Hepatocyte (in vitro differentiated cells): ENCODE results near the gene ADAM12. TPM values are rescaled to one million over a fixed set of nuclear protein-coding genes. Genes with fewer than 3 reads are reported as not detected.
A peak's percentile ranks its signal among the peaks of the same experiment; 100 is the strongest.

Source experiments
- DNase-seq: peaks from one replicate; pipeline ENCODE4 v3.0.0-alpha.2; 2016; ENCODE audit warnings: low spot score
- H2AFZ ChIP-seq: fragments of 200-600 bp; sonication (generic); 2 replicates; pipeline ENCODE4 v1.6.0; 2016; ENCODE audit warnings: antibody characterized with exemption, mild to moderate bottlenecking
- H3K27ac ChIP-seq: fragments of 200-600 bp; sonication (generic); 2 replicates; pipeline ENCODE4 v1.5.1; 2016; ENCODE audit warnings: mild to moderate bottlenecking
- H3K27me3 ChIP-seq: fragments of 200-600 bp; sonication (generic); 2 replicates; pipeline ENCODE4 v1.6.1; 2016
- H3K36me3 ChIP-seq: fragments of 200-600 bp; sonication (generic); replicated peaks from 2 replicates; pipeline ENCODE4 v1.5.1; 2016; ENCODE audit warnings: low read depth; ENCODE audit not compliant: insufficient read depth
- H3K4me1 ChIP-seq: fragments of 200-600 bp; sonication (generic); 2 replicates; pipeline ENCODE4 v1.5.1; 2016; ENCODE audit warnings: mild to moderate bottlenecking, moderate library complexity; ENCODE audit not compliant: insufficient read depth
- H3K4me2 ChIP-seq: fragments of 200-600 bp; sonication (generic); 2 replicates; pipeline ENCODE4 v1.6.0; 2016
- H3K4me3 ChIP-seq: fragments of 200-600 bp; sonication (generic); 2 replicates; pipeline ENCODE4 v1.5.1; 2016; ENCODE audit warnings: mild to moderate bottlenecking
- H3K79me2 ChIP-seq: fragments of 200-600 bp; sonication (generic); 2 replicates; pipeline ENCODE4 v1.6.0; 2017; ENCODE audit warnings: mild to moderate bottlenecking
- H3K9me2 ChIP-seq: fragments of 200-600 bp; sonication (generic); replicated peaks from 2 replicates; pipeline ENCODE4 v1.6.0; 2017; ENCODE audit warnings: mild to moderate bottlenecking; ENCODE audit not compliant: insufficient read depth
- H3K9me3 ChIP-seq: fragments of 200-600 bp; sonication (generic); 2 replicates; pipeline ENCODE4 v1.5.1; 2016; ENCODE audit warnings: low read depth, mild to moderate bottlenecking
- H4K20me1 ChIP-seq: fragments of 200-600 bp; sonication (generic); 2 replicates; pipeline ENCODE4 v1.6.0; 2016; ENCODE audit warnings: mild to moderate bottlenecking; ENCODE audit not compliant: insufficient read depth, poor library complexity, severe bottlenecking
- CTCF ChIP-seq: fragments of 200-600 bp; sonication (generic); IDR thresholded peaks from 2 replicates; pipeline ENCODE4 v1.5.1; 2016; ENCODE audit warnings: antibody characterized with exemption, mild to moderate bottlenecking; ENCODE audit not compliant: poor library complexity
- EZH2 ChIP-seq: fragments of 200-600 bp; sonication (generic); IDR thresholded peaks from 2 replicates; pipeline ENCODE4 v1.6.1; 2016; ENCODE audit warnings: antibody characterized with exemption, mild to moderate bottlenecking, borderline replicate concordance
- EZH2phosphoT487 ChIP-seq: fragments of 200-600 bp; sonication (generic); IDR thresholded peaks from one replicate; pipeline ENCODE4 v1.6.1; 2018; ENCODE audit warnings: antibody characterized with exemption, mild to moderate bottlenecking, low read depth, moderate library complexity; ENCODE audit not compliant: unreplicated experiment, severe bottlenecking
- WGBS: methylation state at CpG from one replicate; pipeline ENCODE4 v1.1.6; 2016; ENCODE audit warnings: low lambda C conversion rate; ENCODE audit errors: missing lambda C conversion rate; 5-methylcytosine and 5-hydroxymethylcytosine counted together
- polyA plus RNA-seq: library from polyadenylated mRNA; unstranded; fragments of >200 nt; fragmentation: Nextera tagmentation; extraction: Ambion mirVana; gene quantifications from 2 replicates; pipeline ENCODE4 v1.2.1, GENCODE V29; 2016
- total RNA-seq: library from RNA; depleted of rRNA; stranded (reverse); fragments of >200 nt; gene quantifications from 2 replicates; pipeline ENCODE4 v1.2.3, GENCODE V29; 2014

ADAM12 gene
- total and polyA plus RNA-seq, 2 experiments from 2014 or later: 4.9 to 11.3 TPM

- no peak for DNase-seq
- WGBS: 93% methylated on average over 1 of the region's 1 CpG
Observed at GRCh38 chr10:126251778-126252407, 136.4 kb downstream of the ADAM12 start.

GRCh38 chr10:126250527-126251310 lies 137.6 kb downstream of the ADAM12 start:
- H3K4me2 ChIP-seq: no peak overlapping the region
- H3K27me3 ChIP-seq: no peaks in the 10 kb centered on the region

More at GRCh38 chr10:126251778-126252407, 136.4 kb downstream of the ADAM12 start:
- H3K27me3 ChIP-seq: no peaks in the 10 kb centered on the region
- peaks cover 5% of the 10 kb centered on the region for H3K4me1 ChIP-seq
- H2AFZ ChIP-seq: no peak overlapping the region
- H4K20me1 ChIP-seq: no peaks in the 10 kb centered on the region
- H3K9me2 ChIP-seq: no peaks in the 10 kb centered on the region
- no peak overlapping the region for H3K4me2 ChIP-seq
- no peak for TF ChIP-seq EZH2
- no peak for TF ChIP-seq EZH2phosphoT487
- TF ChIP-seq CTCF: no peak
- no peaks in the 10 kb centered on the region for H3K79me2 ChIP-seq
- H3K36me3 ChIP-seq: no peaks in the 10 kb centered on the region
- H3K27ac ChIP-seq: no peak overlapping the region
- no peak overlapping the region for H3K4me3 ChIP-seq
- no peaks in the 10 kb centered on the region for H3K9me3 ChIP-seq

GRCh38 chr10:126250045-126250444 lies 138.2 kb downstream of the ADAM12 start:
- H3K4me1 ChIP-seq: peaks cover 5% of the 10 kb centered on the region
- WGBS: 11% methylated on average over 5 of the region's 5 CpGs
- no peak overlapping the region for H3K4me2 ChIP-seq
- H3K4me3 ChIP-seq: no peak overlapping the region
- peak; percentile 55 for DNase-seq
- no peak for TF ChIP-seq CTCF
- no peak for TF ChIP-seq EZH2
- peak; percentile 98 for TF ChIP-seq EZH2phosphoT487
- H3K79me2 ChIP-seq: no peaks in the 10 kb centered on the region
- H2AFZ ChIP-seq: no peak overlapping the region
- H3K36me3 ChIP-seq: no peaks in the 10 kb centered on the region
- H3K9me3 ChIP-seq: no peaks in the 10 kb centered on the region
- H4K20me1 ChIP-seq: no peaks in the 10 kb centered on the region
- H3K9me2 ChIP-seq: no peaks in the 10 kb centered on the region
- peak overlapping the region; percentile 1 for H3K27ac ChIP-seq
- no peaks in the 10 kb centered on the region for H3K27me3 ChIP-seq

More at GRCh38 chr10:126250527-126251310, 137.6 kb downstream of the ADAM12 start:
- Histone ChIP-seq H4K20me1 (no peaks in the 10 kb centered on the region), H3K79me2 (no peaks in the 10 kb centered on the region), H3K27ac (peak overlapping the region; percentile 1), H3K4me3 (no peak overlapping the region), H3K4me1 (peaks cover 5% of the 10 kb centered on the region), H3K36me3 (no peaks in the 10 kb centered on the region), H3K9me2 (no peaks in the 10 kb centered on the region), H2AFZ (no peak overlapping the region), H3K9me3 (no peaks in the 10 kb centered on the region)
- no peak for DNase-seq
- WGBS: 82% methylated on average over 8 of the region's 8 CpGs
- no peak for TF ChIP-seq EZH2
- TF ChIP-seq EZH2phosphoT487: no peak
- TF ChIP-seq CTCF: no peak
